Middle frontal gyrus (tissue), 1 donor: ENCODE data around the gene ITPR1.

Experiments used
- DNase-seq: peaks from one replicate; pipeline ENCODE4 v3.0.0-alpha.2; 2015; ENCODE audit warnings: low spot score; ENCODE audit errors: extremely low spot score

Gene ITPR1

GRCh38 chr3:4843619-4844018, 350.5 kb downstream of the ITPR1 start:
- DNase-seq = no peak

- DNase-seq = no peak
These were observed 352.7 kb downstream of the ITPR1 start for GRCh38 chr3:4845882-4846281.

GRCh38 chr3:4846543-4846942, 353.4 kb downstream of the ITPR1 start:
- DNase-seq = no peak

GRCh38 chr3:4848176-4848825, 355.2 kb downstream of the ITPR1 start:
- no peak for DNase-seq

- no peak for DNase-seq
These were observed 356.0 kb downstream of the ITPR1 start for GRCh38 chr3:4849136-4849535.

- no peak for DNase-seq
These were observed 356.6 kb downstream of the ITPR1 start for GRCh38 chr3:4849739-4850138.

GRCh38 chr3:4850211-4850927, 357.2 kb downstream of the ITPR1 start:
- no peak for DNase-seq

- no peak for DNase-seq
These were observed 357.7 kb downstream of the ITPR1 start for GRCh38 chr3:4850928-4851265.

- no peak for DNase-seq
These were observed 359.9 kb downstream of the ITPR1 start for GRCh38 chr3:4852780-4853748.

GRCh38 chr3:4853749-4854140, 360.6 kb downstream of the ITPR1 start:
- no peak for DNase-seq

- no peak for DNase-seq
These were observed 362.5 kb downstream of the ITPR1 start for GRCh38 chr3:4855676-4856075.

- DNase-seq = no peak
These were observed 363.0 kb downstream of the ITPR1 start for GRCh38 chr3:4856136-4856535.

- DNase-seq = no peak
These were observed 363.4 kb downstream of the ITPR1 start for GRCh38 chr3:4856564-4856963.

GRCh38 chr3:4856986-4857385, 363.8 kb downstream of the ITPR1 start:
- DNase-seq = no peak

GRCh38 chr3:4859788-4860187, 366.6 kb downstream of the ITPR1 start:
- no peak for DNase-seq

GRCh38 chr3:4862973-4863372, 369.8 kb downstream of the ITPR1 start:
- DNase-seq = no peak

GRCh38 chr3:4864503-4864902, 371.4 kb downstream of the ITPR1 start:
- no peak for DNase-seq

- no peak for DNase-seq
These were observed 372.6 kb downstream of the ITPR1 start for GRCh38 chr3:4865714-4866113.

- no peak for DNase-seq
These were observed 373.7 kb downstream of the ITPR1 start for GRCh38 chr3:4866866-4867265.

GRCh38 chr3:4877173-4877787, 384.1 kb downstream of the ITPR1 start:
- DNase-seq = no peak

GRCh38 chr3:4880850-4881249, 387.7 kb downstream of the ITPR1 start:
- no peak for DNase-seq

GRCh38 chr3:4882548-4882947, 389.4 kb downstream of the ITPR1 start:
- no peak for DNase-seq
